ENCODE measurements around the gene DLD. TPM values are rescaled to one million over a fixed set of nuclear protein-coding genes. Genes with fewer than 3 reads are reported as not detected.
"Not testable (repeated sequence)": the region's sequence is repeated elsewhere in the genome, so short reads cannot be mapped to it uniquely, and the experiment has no call there.

The DLD gene
- total RNA-seq, result 76.2 and 77.9 TPM in 2 replicates

DNA sequence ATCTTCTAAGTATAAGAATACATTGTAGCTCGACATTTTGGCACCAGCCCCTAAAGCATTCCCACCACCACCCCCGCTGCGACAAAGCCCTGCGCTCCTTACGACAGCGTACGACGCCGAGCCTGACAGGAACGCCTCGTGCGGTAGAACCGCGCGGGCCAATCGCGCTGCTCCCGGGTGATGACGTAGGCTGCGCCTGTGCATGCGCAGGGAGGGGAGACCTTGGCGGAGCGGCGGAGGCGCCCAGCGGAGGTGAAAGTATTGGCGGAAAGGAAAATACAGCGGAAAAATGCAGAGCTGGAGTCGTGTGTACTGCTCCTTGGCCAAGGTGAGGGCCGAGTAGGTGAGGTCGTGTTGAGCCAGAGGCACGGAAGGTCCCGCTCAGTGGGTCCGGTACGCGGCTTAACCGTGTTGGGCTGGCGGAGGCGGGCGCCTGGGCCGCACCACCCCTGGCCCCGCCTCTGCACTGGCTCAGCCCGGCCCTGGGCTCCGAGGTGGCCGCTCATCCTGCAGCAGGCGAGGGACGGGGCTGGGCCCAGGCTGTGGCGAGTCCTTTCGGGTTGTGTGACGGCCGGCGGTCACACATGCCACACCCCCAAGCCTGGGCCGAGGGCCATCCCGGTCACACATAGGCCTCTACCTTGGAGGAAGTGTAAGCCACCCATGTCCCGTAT lies at the start of gene DLD:
Gene DLD (plus strand): TSS at position 222 of the 674 bp plus-strand sequence. CDS start 68 bp downstream, at position 290.
- intact Hi-C loops (cut with micrococcal nuclease), result loop anchor here (1.0 to 10.0 kb wide), 15 partner anchors 12 to 1604 kb away; partner anchors contain the start of genes BCAP29, CCDC71L, COG5 and DNAJB9

GRCh38 chr7:107842213-107842612 lies 48.8 kb upstream of the DLD start:
- intact Hi-C loops (cut with micrococcal nuclease), result no loop called here

- intact Hi-C loops (cut with micrococcal nuclease), result no loop called here
Measured at GRCh38 chr7:107843184-107843583, 47.8 kb upstream of the DLD start.

DNA sequence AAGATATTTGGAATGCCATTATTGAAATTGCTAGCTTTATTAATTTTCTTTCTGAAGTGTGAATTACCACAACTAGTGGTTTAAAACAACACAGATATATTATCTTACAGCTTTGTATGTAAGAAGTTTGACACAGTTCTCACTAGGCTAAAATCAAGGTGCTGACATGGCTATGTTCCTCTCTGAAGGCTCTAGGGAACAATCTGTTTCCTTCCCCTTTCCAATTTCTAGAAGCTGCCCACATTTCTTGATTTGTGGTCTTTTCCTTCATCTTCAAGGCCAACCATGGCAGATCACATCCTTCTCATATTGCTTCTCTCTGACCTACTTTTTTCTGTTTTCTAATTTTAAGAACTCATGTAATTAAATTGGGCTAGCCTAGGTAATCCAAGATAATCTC lies 44.7 kb upstream of the DLD start:
- intact Hi-C loops (cut with micrococcal nuclease), result no loop called here

GRCh38 chr7:107847168-107847835 lies 43.7 kb upstream of the DLD start:
- intact Hi-C loops (cut with micrococcal nuclease), result no loop called here

GRCh38 chr7:107847836-107848175 lies 43.2 kb upstream of the DLD start:
- intact Hi-C loops (cut with micrococcal nuclease), result not testable (repeated sequence)

GRCh38 chr7:107848211-107848610 lies 42.8 kb upstream of the DLD start:
- intact Hi-C loops (cut with micrococcal nuclease), result not testable (repeated sequence)

DNA sequence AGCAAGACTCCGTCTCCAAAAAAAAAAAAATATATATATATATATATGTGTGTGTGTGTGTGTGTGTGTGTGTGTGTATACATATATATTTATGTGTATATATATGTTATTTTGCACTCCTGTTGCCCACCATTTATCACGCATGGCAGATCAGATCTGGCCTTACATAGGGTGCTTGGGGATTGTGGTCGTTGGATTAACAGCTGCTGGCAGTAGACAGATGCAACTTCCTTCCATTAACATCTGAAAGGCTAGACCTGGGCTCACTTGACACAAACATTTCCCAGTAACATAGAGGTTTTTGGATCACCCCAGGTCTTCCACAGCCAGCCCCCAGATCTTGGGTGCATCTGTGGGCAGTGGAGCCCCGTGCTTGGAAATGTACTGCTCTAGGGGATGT lies 40.8 kb upstream of the DLD start:
- intact Hi-C loops (cut with micrococcal nuclease), result no loop called here

DNA sequence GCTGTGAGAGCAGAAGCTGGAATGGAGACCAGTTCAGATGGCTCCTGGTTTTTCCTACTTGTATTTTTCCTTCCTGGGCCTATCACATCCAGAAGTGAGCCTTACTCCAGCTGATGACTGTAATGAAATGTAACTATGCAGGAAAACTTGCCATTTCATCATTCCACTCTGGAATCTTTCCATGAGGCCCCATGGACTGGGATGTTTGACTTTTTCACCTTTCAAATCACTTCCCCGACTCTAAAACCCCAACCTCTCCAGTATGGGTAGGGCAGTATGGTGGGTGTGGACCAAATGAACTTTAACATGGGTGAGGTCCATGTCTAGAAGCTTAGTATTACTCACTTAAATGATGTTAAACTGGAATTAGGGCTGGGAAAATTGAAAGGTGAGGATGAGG lies 40.3 kb upstream of the DLD start:
- intact Hi-C loops (cut with micrococcal nuclease), result no loop called here

GRCh38 chr7:107854454-107854853 lies 36.5 kb upstream of the DLD start:
- intact Hi-C loops (cut with micrococcal nuclease), result no loop called here

DNA sequence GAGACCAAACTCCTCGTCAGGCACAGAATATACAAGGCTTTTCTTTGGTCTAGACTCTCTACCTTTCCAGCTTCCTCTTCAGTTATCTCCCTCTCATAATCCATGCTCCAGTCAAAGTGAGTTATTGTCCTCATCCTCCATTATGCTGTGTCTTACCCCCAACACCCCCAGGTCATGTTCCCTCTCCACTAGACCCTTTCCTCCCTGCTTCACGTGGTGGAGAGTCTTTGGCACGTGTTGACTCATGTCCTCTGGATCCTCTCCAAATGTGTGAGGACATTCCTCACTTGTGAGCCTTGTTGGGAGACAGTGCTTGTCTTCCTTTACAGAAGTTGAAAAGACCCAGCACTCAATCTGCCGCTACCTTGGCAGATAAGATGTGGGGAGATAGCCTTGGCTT lies 36.0 kb upstream of the DLD start:
- intact Hi-C loops (cut with micrococcal nuclease), result no loop called here

- intact Hi-C loops (cut with micrococcal nuclease), result loop anchor here (1.0 kb wide), 1 partner anchor 113 kb away; the partner anchor contains the start of gene CBLL1
Measured at GRCh38 chr7:107856806-107857540, 34.0 kb upstream of the DLD start.

DNA sequence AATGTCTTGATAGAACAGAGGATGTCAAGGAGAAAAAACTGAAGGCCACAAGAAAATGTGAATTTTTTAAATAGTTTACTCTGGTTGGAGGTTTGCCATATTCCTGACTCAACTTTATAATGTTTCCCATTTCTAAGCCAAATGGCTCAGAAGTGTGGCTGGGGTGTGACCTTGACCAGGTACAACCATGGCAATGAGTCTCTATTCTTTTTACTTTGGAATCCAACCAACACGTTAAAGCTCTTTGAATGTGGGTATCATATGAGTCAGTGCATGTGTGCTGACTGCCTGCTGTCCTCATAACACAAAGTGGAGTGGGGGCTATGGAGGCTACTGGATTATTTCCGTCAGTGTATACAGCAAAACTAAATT lies 33.5 kb upstream of the DLD start:
- intact Hi-C loops (cut with micrococcal nuclease), result loop anchor here (1.0 kb wide), 1 partner anchor 113 kb away; the partner anchor contains the start of gene CBLL1

- intact Hi-C loops (cut with micrococcal nuclease), result no loop called here
Measured at GRCh38 chr7:107858280-107858679, 32.7 kb upstream of the DLD start.

DNA sequence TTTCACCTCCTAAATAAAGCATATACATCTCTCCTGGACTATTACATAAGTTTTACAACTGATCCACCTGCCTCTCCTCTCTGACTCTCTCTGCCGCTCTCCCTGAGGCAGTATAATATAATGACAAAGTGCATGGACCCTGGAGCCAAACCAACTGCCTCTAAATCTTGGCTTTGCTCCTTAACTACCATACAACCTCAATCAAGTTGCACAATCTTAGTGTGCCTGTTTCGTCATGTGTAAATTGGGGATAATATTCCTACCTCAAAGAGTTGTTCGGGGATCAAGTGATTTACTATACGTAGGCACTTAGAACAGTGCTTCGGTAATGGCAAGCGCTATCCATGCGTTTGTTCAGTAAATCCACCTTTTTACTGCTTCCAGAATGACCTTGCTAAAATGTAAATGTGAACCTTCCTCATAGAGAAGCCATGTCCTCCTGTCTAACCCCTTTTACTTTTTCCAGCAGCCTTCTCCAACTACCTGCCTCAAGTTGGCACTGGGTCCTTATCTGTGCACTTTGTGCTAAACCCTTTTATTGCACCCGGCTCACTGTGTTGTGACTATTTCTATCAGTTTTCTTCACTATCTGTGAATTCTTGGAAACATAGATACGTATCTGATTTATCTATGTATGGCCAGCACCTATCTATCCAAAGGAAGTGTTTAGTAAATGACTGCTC lies 30.6 kb upstream of the DLD start:
- intact Hi-C loops (cut with micrococcal nuclease), result no loop called here

DNA sequence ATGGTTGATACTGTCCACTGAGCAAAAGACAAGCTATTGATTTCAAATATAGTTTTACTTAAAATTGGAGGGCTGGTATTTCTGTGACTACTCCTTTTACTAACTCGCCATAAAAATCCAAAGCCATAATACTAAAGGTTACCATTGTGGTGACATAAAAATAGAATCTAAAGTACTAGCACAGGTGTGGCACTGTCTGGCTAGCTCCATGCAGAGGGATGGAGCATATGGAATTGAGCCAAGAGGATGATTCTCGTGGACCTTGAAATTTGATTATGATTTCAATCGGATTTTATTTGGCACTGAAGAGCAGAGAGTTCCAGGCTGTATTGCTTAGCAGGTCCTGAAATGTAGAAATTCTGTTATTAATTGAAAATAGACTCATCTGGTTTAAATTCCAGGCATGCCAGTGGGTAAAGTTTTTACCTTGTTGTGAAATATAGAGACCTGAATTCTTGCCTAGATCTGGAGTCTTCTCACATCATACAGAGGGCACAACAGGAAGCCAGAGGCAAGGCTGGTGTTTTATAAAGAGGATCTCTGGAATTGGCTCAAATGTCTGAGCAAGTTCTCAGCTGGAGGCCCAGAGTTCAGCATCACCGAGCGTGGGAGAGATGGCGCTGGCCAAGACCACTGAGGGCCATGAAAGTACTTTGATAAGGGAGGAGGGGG lies 29.9 kb upstream of the DLD start:
- intact Hi-C loops (cut with micrococcal nuclease), result no loop called here

DNA sequence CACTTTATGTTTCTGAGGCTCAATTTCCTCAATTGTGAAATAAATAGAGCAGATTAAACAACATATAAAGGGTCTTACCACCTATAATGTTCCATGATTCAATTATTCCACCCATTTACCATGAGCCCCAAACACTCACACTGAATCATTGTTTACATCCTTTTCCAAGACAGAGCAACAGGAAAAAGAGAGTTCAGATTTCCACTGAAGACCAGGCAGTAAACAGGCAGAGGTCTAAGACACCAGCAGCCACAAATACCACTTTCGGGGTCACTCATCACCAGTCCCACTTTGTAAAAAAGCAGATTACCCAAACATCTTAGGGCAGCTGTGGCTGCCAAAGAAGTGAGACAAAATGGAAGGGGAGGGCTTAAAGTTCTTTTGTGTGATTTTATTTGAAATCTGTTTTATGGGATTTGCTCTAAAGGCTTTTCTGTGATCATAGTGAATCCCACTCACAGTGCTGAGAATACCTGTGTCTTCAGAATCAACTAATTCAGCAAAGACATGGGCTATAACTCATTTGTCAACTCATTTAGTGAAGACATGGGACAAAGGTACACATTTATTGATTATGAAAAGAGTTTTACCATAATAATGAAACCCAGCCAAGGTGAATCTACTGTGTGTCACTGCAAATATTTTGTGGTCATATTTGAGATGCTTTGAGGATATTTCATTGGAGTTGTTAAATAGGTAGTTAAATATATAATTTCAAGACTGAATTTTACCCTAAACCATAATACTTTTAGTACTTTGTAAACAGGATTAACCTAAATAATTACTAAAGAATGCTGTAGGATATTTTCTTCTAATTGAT lies 24.8 kb upstream of the DLD start:
- intact Hi-C loops (cut with micrococcal nuclease), result no loop called here

DNA sequence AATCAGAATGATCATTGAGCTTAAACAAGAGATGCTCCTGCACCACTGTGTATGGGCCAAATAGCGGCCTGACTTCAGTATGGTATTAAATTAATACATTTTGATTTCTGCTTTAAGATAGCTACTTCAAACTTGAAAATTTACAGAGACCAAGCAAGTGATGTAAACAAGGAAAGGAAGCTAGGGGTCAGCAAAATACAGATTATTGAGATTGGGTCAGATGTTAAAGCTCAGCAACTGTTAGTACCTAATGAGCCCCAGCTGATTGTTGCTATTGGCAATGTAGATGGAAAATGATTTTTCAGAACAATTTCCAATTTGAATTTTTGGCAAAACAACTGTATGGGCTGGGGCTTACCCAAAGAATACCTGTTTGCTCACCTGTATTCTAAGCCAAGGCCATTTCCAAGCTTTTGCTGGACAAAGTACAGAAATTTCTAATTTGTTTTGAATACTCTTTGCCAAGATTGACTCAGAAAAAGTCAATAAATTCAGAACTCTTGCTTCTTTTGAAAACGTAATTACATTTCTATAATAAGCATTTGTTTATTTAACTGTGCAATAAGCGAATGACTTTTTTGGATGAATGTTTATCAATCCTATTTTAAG lies 23.0 kb upstream of the DLD start:
- intact Hi-C loops (cut with micrococcal nuclease), result no loop called here

GRCh38 chr7:107870427-107871000 lies 20.5 kb upstream of the DLD start:
- intact Hi-C loops (cut with micrococcal nuclease), result loop anchor here (5.0 kb wide), 1 partner anchor 288 kb away; the partner anchor contains the start of gene BCAP29
